NB4 (cell line): ENCODE results near the gene SRRT.

Experiments used
- MYC ChIP-seq: IDR thresholded peaks from 2 replicates; pipeline ENCODE4 v1.6.1; 2011; ENCODE audit warnings: low read depth, low read length
- POLR2A ChIP-seq: IDR thresholded peaks from 2 replicates; pipeline ENCODE4 v1.6.1; 2011; ENCODE audit warnings: mild to moderate bottlenecking; ENCODE audit not compliant: insufficient read length; ENCODE audit errors: extremely low read depth
- TF ChIP-seq, protein P1 (sequence below): IDR thresholded peaks from one replicate; pipeline ENCODE4 v1.5.1; 2012; ENCODE audit warnings: low read depth, low read length

DNA sequence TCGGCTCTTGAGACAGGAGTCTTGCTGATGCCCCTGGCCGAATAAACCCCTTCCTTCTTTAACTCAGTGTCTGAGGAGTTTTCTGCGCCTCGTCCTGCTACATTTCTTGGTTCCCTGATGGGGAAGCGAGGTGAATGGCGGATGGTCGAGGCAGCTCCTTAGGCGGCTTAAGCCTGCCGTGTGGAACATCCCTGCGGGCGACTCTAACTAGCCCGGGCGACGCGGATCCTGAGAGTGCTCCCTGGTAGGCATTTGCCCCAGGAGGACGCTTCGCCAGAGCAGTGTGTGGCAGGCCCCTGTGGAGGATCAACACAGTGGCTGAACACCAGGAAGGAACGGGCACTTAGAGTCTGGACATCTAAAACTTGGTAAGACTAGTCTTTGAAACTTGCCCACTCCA, 35.5 kb upstream of the SRRT start:
- TF ChIP-seq, protein P1, sequence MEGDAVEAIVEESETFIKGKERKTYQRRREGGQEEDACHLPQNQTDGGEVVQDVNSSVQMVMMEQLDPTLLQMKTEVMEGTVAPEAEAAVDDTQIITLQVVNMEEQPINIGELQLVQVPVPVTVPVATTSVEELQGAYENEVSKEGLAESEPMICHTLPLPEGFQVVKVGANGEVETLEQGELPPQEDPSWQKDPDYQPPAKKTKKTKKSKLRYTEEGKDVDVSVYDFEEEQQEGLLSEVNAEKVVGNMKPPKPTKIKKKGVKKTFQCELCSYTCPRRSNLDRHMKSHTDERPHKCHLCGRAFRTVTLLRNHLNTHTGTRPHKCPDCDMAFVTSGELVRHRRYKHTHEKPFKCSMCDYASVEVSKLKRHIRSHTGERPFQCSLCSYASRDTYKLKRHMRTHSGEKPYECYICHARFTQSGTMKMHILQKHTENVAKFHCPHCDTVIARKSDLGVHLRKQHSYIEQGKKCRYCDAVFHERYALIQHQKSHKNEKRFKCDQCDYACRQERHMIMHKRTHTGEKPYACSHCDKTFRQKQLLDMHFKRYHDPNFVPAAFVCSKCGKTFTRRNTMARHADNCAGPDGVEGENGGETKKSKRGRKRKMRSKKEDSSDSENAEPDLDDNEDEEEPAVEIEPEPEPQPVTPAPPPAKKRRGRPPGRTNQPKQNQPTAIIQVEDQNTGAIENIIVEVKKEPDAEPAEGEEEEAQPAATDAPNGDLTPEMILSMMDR: no peak
- TF ChIP-seq POLR2A (no peak), MYC (no peak)
